Astrocyte (in vitro differentiated cells and primary cell): ENCODE results near the gene VCL.

Source experiments
- EZH2 ChIP-seq: IDR thresholded peaks from 2 replicates; pipeline ENCODE4 v1.6.1; 2012; ENCODE audit warnings: mild to moderate bottlenecking, low read length, inconsistent platforms; ENCODE audit not compliant: insufficient read depth
- TF ChIP-seq, protein P1 (sequence below): IDR thresholded peaks from 2 replicates; pipeline ENCODE4 v1.5.1; 2011; ENCODE audit warnings: low read depth, mild to moderate bottlenecking, inconsistent platforms, low read length, moderate library complexity; ENCODE audit not compliant: insufficient read depth

DNA sequence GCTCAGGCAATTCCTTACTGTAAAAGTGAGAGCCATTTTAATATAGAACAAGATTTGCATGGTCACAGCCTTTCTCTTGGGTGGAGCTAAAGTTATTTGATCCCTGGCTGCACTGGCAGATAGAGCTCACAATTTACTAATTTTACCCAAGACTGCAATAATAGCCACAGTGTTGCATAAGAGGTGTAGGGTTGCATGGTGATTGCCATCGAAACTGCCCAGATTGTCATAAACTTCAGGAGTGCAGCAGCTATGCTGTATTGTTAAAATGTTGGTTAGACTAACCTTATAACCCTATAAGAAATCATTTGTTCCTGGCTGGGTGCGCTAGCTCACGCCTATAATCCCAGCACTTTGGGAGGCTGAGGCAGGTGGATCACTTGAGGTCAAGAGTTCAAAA lies 50.0 kb downstream of the VCL start:
- TF ChIP-seq, protein P1, sequence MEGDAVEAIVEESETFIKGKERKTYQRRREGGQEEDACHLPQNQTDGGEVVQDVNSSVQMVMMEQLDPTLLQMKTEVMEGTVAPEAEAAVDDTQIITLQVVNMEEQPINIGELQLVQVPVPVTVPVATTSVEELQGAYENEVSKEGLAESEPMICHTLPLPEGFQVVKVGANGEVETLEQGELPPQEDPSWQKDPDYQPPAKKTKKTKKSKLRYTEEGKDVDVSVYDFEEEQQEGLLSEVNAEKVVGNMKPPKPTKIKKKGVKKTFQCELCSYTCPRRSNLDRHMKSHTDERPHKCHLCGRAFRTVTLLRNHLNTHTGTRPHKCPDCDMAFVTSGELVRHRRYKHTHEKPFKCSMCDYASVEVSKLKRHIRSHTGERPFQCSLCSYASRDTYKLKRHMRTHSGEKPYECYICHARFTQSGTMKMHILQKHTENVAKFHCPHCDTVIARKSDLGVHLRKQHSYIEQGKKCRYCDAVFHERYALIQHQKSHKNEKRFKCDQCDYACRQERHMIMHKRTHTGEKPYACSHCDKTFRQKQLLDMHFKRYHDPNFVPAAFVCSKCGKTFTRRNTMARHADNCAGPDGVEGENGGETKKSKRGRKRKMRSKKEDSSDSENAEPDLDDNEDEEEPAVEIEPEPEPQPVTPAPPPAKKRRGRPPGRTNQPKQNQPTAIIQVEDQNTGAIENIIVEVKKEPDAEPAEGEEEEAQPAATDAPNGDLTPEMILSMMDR: no peak
- no peak for TF ChIP-seq EZH2
